Raji (cell line): ENCODE data around the gene ZFR2.

Experiments
- POLR2A ChIP-seq: IDR thresholded peaks from 2 replicates; pipeline ENCODE4 v1.6.1; 2011; ENCODE audit warnings: low read depth, low read length, control low read depth; ENCODE audit not compliant: insufficient read depth

Gene ZFR2

GRCh38 chr19:3881272-3882040, 12.6 kb upstream of the ZFR2 start:
- TF ChIP-seq POLR2A = no peak

- TF ChIP-seq POLR2A = no peak
Measured at GRCh38 chr19:3880471-3881271, 11.8 kb upstream of the ZFR2 start, which contains the start of gene ATCAY. Gene ATCAY, plus strand, starts transcription at chr19:3880685. Its CDS starts 5,083 bp downstream, at chr19:3885768.

- TF ChIP-seq POLR2A = no peak
Measured at GRCh38 chr19:3879656-3880055, 10.8 kb upstream of the ZFR2 start.

- TF ChIP-seq POLR2A = no peak
Measured at GRCh38 chr19:3873151-3873550, 4.3 kb upstream of the ZFR2 start.

GRCh38 chr19:3867971-3868769, 668 bp downstream of the ZFR2 start:
- TF ChIP-seq POLR2A = no peak

- no peak for TF ChIP-seq POLR2A
Measured at GRCh38 chr19:3866910-3867638, 1.8 kb downstream of the ZFR2 start.

GRCh38 chr19:3863648-3864047, 5.2 kb downstream of the ZFR2 start:
- TF ChIP-seq POLR2A = no peak

- TF ChIP-seq POLR2A = no peak
Measured at GRCh38 chr19:3862826-3863500, 5.9 kb downstream of the ZFR2 start.

GRCh38 chr19:3860499-3860898, 8.3 kb downstream of the ZFR2 start:
- no peak for TF ChIP-seq POLR2A

- TF ChIP-seq POLR2A = no peak
Measured at GRCh38 chr19:3857449-3858003, 11.3 kb downstream of the ZFR2 start.

- no peak for TF ChIP-seq POLR2A
Measured at GRCh38 chr19:3855320-3855719, 13.5 kb downstream of the ZFR2 start.

GRCh38 chr19:3852614-3853254, 16.1 kb downstream of the ZFR2 start:
- TF ChIP-seq POLR2A = no peak

- no peak for TF ChIP-seq POLR2A
Measured at GRCh38 chr19:3852177-3852511, 16.7 kb downstream of the ZFR2 start.

- no peak for TF ChIP-seq POLR2A
Measured at GRCh38 chr19:3851254-3852176, 17.3 kb downstream of the ZFR2 start.
